Stomach smooth muscle (tissue), 2 donors: ENCODE measurements around the gene DLG2.

Experiments
- H3K27ac ChIP-seq: one replicate; pipeline ENCODE4 v1.7.0; 2013; ENCODE audit warnings: mild to moderate bottlenecking, low read length, inconsistent platforms
- H3K27me3 ChIP-seq, 2 donors: one replicate each; pipeline ENCODE4 v1.7.0; 2013; ENCODE audit warnings: low read length in 2 of 2; ENCODE audit not compliant: insufficient read depth in 2 of 2, control insufficient read depth in 1 of 2
- H3K36me3 ChIP-seq, 2 donors: one replicate each; pipeline ENCODE4 v1.7.0; 2013; ENCODE audit warnings: low read length in 2 of 2; ENCODE audit not compliant: control insufficient read depth in 2 of 2, insufficient read depth in 2 of 2
- H3K4me1 ChIP-seq: one replicate; pipeline ENCODE4 v1.7.0; 2013; ENCODE audit warnings: low read length; ENCODE audit not compliant: control insufficient read depth, insufficient read depth
- H3K4me3 ChIP-seq, 2 donors: one replicate each; pipeline ENCODE4 v1.7.0; 2013; ENCODE audit warnings: low read length in 2 of 2
- H3K9ac ChIP-seq, 2 donors: one replicate each; pipeline ENCODE4 v1.7.0; 2013; ENCODE audit warnings: low read length in 2 of 2, mild to moderate bottlenecking in 1 of 2
- H3K9me3 ChIP-seq, 2 donors: one replicate each; pipeline ENCODE4 v1.7.0; 2013; ENCODE audit warnings: low read length in 2 of 2; ENCODE audit not compliant: control insufficient read depth in 2 of 2
- donor health status: healthy.
- donor health status: Pancreatic carcinoma.

The DLG2 gene

DNA sequence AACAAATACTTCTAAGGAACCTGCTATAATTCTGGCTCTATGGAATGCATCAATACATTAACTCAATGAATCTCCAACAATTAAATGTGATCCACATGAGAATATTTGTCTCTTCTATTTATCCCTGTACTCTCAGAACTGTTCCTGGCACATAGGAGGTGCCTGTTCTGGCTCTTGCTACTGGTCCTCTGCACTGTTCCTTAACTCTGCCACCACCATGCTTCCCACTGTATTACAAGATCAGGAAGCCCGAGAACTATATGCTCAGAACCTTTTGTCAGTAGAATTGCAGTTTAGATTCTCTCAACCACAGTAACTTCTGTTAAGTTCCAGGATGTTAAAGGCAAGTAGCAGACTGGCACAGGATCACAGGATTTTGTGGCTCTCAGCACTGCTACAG is 1964.7 kb downstream of the DLG2 start:
- Histone ChIP-seq H3K27ac (no peak overlapping the region), H3K9me3 (no peaks in the 10 kb centered on the region), H3K4me1 (no peaks in the 10 kb centered on the region), H3K4me3 (no peak overlapping the region), H3K9ac (no peak overlapping the region), H3K36me3 (no peaks in the 10 kb centered on the region), H3K27me3 (no peaks in the 10 kb centered on the region)

DNA sequence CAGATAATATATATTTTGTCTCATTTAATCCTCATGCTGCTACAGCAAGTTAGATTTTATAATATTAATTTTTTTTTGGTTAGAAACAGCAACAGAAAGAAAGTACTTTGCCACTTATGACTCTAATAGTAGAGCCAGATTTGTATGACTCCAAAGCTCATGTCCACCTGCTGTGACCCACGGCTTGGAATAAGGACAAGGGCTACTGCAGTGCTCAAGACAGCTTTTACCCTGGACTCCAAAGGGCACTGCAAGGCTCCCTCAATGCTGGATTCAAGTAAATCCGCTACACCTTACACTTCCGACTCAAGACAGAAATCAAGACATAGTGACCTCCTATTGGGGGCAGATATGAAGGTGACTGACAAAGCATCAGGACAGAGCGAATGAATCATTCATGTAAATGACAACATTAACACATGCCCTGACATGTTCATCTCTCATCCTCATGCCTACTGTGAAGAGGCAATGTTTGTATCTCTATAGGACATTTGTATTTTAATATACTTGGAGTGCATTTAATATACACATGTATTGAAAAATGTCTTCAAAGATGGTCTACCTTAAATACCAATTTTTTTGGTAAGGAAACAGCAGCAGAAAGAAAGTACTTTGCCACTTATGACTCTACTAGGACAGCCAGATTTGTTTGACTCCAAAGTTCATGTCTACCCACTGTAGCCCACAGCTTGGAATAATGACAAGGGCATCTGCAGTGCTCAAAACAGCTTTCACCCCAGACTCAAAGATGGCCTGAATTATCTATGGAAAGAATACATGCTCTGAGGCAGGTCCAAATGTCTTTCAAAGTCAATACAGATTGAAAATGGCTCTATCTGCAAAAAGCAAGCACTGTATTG is 1965.4 kb downstream of the DLG2 start:
- no peak overlapping the region for H3K9ac ChIP-seq
- no peaks in the 10 kb centered on the region for H3K36me3 ChIP-seq
- no peak overlapping the region for H3K27ac ChIP-seq
- no peaks in the 10 kb centered on the region for H3K4me1 ChIP-seq
- no peak overlapping the region for H3K4me3 ChIP-seq
- H3K9me3 ChIP-seq = no peaks in the 10 kb centered on the region
- H3K27me3 ChIP-seq = no peaks in the 10 kb centered on the region

DNA sequence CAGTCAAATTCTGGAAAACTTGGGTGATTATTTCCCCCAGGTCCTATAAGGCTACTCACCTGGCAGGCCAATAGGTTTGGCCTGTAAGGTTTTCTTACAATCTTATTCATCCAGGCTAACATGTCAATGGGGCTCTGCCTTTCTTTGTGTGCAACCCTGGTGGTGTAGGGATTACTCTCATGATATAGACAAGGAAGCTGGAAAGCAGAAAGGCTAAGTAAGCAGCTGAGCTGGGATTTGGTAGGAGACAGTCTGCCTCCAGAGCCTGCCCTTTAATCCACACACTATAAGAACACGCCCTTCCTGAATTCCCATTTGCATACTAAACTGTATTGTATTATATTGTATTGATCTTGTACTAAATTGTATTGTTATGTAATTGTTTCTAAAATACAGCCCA is 1967.7 kb downstream of the DLG2 start:
- H3K9ac ChIP-seq = no peak overlapping the region
- no peak overlapping the region for H3K4me3 ChIP-seq
- no peaks in the 10 kb centered on the region for H3K27me3 ChIP-seq
- H3K27ac ChIP-seq = no peak overlapping the region
- H3K4me1 ChIP-seq = no peaks in the 10 kb centered on the region
- no peaks in the 10 kb centered on the region for H3K9me3 ChIP-seq
- H3K36me3 ChIP-seq = no peaks in the 10 kb centered on the region

DNA sequence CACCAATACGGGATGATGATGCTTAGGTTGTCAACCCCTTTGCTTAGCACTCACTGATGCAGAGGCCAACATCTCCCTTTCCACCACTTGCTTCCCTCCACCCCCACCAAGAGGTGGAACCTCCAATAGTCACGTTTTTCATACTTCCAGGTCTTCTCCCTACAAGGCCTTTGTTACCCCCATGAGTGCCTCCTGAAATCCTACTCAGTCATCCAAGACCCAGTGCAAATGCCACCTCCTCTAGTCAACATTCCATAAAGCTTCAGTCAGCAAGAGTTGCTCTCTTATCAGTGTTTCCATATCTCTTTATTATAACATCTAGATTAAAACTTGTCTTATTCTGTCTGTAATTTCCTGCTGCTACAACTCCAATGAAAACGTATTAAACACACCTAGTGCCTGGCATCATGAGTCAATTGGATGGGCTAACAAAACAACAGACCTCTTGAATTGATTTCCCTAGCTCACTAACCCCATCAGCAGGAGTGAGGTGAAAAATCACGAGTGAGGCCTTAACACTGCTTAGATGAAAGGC is 1970.3 kb downstream of the DLG2 start:
- no peaks in the 10 kb centered on the region for H3K4me1 ChIP-seq
- H3K9me3 ChIP-seq = no peaks in the 10 kb centered on the region
- H3K4me3 ChIP-seq = no peak overlapping the region
- no peaks in the 10 kb centered on the region for H3K36me3 ChIP-seq
- no peaks in the 10 kb centered on the region for H3K27me3 ChIP-seq
- no peak overlapping the region for H3K9ac ChIP-seq
- no peak overlapping the region for H3K27ac ChIP-seq

DNA sequence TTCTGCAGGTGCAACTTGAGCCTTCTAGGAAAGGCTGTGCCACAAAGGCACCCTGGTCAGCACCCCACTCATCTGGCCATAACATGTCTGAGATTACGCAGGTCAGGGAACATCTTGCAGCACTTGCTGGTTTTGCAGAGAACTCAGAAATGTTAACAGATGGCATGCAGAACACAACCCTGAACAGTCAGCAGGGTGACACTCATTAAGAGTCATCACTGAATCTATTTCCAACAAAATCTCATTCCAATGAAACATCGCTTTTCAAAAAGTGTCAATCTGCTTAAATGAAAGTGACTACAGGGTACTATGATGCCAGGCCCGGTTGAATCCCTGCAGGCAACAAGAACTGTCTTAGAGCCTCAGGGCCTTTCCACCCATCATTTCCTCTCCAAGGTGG is 1971.2 kb downstream of the DLG2 start:
- Histone ChIP-seq H3K27ac (no peak overlapping the region), H3K4me3 (no peak overlapping the region), H3K27me3 (no peaks in the 10 kb centered on the region), H3K4me1 (no peaks in the 10 kb centered on the region), H3K36me3 (no peaks in the 10 kb centered on the region), H3K9me3 (no peaks in the 10 kb centered on the region), H3K9ac (no peak overlapping the region)

DNA sequence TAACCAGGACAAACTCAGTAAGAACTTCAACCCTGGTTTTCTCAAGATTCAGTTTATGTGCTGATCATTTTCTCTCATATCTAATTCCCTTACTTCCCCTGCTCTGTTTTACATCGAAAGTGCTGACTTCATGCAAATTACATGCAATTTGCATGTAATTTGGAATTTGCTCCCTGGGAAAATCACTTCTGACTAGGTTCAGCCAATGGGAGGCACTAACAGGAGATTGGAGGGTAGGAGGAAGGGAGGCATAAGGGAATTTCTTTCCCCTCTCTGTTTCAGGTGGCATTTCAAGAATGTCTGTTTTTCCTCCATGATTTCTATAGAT is 1977.7 kb downstream of the DLG2 start:
- Histone ChIP-seq H3K9me3 (no peaks in the 10 kb centered on the region), H3K4me1 (no peaks in the 10 kb centered on the region), H3K27ac (no peak overlapping the region)

DNA sequence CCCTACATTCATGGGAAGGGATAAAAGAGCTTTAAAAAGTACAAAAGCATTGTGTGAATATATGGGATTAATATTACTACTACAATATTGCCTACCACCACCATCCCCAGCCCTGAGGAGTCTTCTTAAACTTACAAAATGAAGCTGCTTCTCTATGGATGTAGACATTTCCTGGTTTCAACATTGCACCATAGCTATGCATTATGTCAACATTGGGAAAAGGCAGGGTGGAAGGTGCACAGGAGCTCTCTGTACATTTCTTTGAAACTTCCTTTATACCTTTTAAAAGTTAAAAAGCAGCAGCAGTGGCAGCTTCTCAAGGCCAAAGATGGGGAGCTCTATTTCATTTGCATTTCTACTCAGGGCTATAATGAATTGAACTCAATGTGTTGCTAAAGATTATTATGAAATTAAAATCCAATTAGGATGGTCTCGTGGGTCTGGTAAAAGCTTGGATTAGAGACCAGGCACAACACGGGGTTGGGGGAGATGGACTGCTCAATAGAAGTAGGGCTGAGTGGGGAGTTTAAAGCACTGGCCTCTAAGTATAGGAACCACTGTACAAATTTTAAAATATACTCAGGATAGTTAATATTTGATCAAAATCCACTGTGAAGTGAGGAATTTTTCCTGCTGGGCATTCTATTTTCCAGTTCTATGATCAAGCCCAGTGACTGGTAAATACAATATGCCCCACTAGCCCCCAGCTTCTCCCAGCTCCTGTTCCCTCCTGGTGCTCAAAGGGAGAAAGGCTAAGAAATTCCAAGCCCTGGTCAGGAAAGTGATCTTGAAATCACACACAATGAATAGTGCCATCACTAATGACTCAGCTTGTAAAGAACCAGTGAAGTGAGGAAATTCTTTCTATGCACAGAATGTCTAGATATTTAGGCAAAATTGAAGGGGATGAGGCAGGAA is 1978.3 kb downstream of the DLG2 start:
- Histone ChIP-seq H3K27me3 (no peaks in the 10 kb centered on the region), H3K36me3 (no peaks in the 10 kb centered on the region), H3K9me3 (no peaks in the 10 kb centered on the region), H3K4me3 (no peak overlapping the region), H3K27ac (no peak overlapping the region), H3K4me1 (no peaks in the 10 kb centered on the region), H3K9ac (no peak overlapping the region)

More for the DNA sequence above, 1977.7 kb downstream of the DLG2 start:
- Histone ChIP-seq H3K27me3 (no peaks in the 10 kb centered on the region), H3K4me3 (no peak overlapping the region), H3K9ac (no peak overlapping the region), H3K36me3 (no peaks in the 10 kb centered on the region)

DNA sequence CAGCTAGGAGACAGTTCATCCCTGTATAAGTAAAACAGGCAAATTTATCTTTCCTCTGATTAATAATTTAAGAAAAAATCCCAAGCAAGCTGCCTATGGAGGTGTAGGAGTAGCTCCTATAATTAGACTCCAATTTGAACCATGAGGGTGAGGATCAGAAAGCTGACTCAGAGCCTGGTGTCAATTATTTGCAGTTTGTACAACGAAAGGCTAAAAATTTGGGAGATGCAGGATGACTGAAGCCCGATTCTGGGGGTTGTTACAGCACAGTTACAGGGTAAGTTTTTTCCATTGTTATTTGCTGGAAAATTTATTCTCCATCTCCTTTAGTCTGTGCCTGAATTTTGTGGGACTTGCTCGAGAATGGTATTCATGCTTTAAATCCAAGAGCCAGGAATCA is 1981.6 kb downstream of the DLG2 start:
- Histone ChIP-seq H3K36me3 (no peaks in the 10 kb centered on the region), H3K9me3 (no peaks in the 10 kb centered on the region), H3K9ac (no peak overlapping the region), H3K4me1 (no peaks in the 10 kb centered on the region), H3K27ac (no peak overlapping the region), H3K27me3 (no peaks in the 10 kb centered on the region), H3K4me3 (no peak overlapping the region)

DNA sequence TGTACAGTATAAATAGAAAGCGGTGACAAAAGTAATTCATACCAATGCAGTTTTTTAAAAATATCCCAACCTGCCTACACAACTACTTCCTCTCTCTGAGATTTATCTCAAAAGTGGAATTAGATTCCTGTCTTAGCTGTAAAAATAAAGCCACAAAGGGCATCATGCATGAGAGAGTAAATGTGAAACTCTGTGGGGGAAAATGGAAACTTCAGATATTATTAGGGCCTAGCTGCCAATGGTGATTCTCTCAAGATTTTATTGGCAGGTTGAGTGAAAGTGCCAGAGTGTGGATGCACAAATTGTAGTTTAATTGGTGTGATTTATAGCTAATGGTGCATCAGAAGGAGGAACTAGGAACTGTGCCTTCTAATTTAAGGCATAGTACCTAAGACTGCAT is 1984.0 kb downstream of the DLG2 start:
- no peak overlapping the region for H3K9ac ChIP-seq
- no peaks in the 10 kb centered on the region for H3K4me1 ChIP-seq
- H3K9me3 ChIP-seq = no peaks in the 10 kb centered on the region
- no peak overlapping the region for H3K27ac ChIP-seq
- no peaks in the 10 kb centered on the region for H3K36me3 ChIP-seq
- H3K4me3 ChIP-seq = no peak overlapping the region
- H3K27me3 ChIP-seq = no peaks in the 10 kb centered on the region

DNA sequence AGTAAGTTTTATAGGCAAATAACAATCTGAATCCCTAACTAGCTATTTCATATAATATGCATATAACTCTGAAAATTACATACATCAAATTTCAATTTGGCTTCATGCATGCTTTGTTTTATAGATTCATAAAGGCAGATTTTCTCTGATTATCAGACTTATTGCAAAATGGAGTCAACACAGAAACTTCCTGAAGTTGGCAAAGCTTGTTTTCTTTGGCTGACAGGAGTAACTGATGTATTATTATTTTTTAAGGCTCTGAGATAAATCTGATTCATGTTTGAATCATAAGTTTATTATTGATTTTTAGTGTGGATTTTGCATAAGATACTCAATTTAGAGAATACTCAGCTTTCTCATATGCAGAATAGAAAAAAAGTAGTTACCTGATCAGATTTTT is 1984.6 kb downstream of the DLG2 start:
- Histone ChIP-seq H3K27ac (no peak overlapping the region), H3K27me3 (no peaks in the 10 kb centered on the region), H3K9ac (no peak overlapping the region), H3K9me3 (no peaks in the 10 kb centered on the region), H3K4me1 (no peaks in the 10 kb centered on the region), H3K4me3 (no peak overlapping the region), H3K36me3 (no peaks in the 10 kb centered on the region)
